ENCODE measurements around the gene SPTAN1.
"Not testable (repeated sequence)": the region's sequence is repeated elsewhere in the genome, so short reads cannot be mapped to it uniquely, and the experiment has no call there.

Gene SPTAN1

DNA sequence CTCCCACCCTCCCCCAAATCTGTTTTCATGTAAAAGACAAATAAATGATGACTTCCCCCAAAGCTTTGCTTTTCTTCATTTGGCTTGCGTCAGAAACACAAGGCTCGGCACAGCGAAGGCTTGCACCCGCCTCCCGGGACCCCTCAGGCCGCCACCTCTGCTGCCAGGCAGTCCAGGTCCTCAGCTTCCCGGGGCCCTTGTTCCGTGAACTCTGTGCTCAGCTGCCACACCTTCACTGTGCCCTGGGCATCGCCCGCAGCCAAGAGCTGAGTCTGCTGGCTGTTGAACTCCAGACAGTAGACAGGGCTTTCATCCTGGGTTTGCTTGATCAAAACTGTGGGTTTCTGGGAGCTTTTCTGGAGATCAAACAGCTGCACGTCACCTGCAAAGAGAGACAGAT lies 81.2 kb downstream of the SPTAN1 start:
- DNase-seq, result no peak

DNA sequence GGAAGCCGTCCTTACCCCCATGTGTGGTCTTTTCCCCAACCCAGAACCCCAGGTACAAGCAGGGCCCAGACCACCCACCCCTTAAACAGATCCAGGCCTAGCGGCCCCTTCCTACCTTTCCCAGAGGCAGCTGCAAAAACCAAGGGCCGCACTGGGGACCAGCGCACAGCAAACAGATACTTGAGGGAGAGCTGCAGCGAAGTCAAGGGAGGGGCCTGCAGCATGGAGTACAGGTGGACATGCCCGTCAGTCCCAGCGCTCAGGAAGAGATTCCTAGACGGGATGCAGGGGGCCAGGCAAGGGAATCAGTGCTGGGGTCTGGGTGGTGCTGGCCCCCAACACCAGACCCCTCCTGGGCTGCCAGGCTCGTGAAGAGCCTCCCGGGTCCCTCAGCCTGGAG lies 81.7 kb downstream of the SPTAN1 start:
- no peak for DNase-seq

DNA sequence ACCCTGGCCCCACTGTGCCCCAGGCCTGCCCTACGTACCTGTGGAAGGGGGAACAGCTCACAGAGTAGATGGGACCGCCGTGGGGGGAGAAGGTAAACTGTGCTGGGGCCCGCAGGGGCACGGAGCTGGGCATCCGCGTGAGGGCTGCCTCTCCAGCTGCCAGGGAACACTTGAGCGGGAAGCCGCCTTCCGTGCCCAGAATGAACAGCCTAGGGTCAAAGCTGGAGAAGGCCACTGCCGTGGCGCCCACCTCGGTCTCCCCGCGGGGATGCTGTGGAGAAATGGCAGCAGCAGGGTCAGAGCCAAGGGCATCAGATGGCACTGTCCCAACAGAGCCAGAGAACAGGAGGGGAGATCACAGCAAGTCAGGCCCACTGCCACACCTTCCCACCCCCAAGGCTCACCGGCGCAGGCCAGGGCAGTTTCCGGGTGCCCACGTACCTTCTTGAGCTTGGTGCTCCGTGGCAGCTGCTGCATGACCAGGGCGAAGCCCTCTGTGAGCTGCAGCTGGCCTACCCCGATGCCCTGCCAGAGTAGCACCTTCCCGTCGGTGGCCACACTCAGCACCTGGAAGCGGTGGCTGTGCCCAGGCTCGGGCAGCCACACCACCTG lies 82.4 kb downstream of the SPTAN1 start:
- no peak for DNase-seq

DNA sequence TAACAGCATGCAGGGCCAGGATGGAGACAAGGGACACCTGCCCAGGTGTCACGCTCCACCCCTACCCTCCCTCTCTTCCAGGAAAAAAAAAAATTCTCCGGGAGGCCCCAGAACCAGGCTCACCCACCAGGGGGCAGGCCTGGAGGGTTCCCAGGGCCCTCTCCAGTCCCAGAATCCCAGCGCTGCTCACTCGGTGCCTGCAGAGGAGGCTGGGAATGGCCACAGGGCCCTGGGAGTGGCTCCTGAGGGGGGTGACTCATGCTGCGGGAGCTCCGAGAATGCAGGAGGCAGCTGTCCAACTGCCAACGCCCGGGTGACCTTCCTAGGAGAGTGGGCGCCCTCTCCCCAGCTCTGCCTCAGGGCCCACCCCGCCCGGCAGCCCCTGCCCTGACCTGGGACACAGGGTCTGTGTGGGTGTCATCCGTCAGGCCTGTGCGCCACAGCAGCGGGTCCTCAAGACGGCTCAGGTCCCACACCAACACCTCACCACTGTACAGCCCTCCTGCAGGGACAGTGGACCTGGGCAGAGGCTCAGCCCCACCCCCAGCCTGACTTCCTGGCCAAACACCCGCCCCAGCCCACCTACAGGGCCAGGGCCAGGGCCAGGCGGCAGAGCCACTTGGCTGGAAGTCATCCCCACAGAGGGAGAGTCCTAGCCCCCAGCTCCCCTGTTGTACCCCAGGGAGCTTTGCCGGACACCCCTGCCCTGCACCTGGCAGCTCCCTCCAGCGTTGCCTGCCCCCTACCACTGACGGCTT lies 83.1 kb downstream of the SPTAN1 start:
- DNase-seq, result peak; percentile 81

DNA sequence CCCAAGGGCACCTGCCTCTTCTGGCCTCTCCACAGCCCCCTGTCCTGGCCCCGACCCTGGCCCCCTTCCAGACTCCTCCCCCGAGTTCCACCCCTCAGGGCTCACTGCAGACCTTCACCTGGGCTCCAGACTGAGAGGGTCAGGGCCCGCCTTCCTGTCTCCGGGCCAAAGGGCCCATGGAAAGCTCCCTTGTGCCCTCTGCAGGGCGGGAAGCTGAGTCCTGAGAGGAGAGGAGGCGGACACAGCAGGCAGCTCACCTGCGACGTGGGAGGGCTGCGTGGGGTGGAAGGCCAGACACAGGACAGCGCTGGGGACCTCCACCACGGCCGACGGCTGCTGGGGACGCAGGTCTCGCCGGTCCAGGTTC lies 83.6 kb downstream of the SPTAN1 start:
- DNase-seq, result no peak

- DNase-seq, result no peak
Measured at GRCh38 chr9:128636556-128637530, 84.5 kb downstream of the SPTAN1 start.

GRCh38 chr9:128637656-128638055 lies 85.3 kb downstream of the SPTAN1 start:
- peak; percentile 63 for DNase-seq

DNA sequence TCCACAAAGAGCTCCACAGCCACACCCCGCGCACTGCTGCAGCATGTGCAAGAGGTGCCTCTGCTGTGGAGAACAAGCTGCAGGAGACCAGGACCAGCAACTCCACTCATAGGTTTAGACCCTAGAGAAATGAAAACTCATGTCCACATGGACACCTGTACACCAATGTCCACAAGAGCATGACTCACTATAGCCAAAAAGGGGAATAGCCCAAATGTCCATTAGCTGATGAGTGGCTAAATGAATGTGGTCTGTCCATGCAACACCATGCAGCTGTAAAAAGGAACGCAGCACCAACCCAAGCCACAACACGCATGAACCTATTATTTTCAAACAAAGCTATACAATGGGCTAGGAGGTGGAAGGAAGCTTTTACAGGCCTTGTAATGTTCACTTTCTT lies 86.2 kb downstream of the SPTAN1 start:
- no peak for DNase-seq

- DNase-seq, result no peak
Measured at GRCh38 chr9:128640603-128641002, 88.2 kb downstream of the SPTAN1 start.

- DNase-seq, result no peak
Measured at GRCh38 chr9:128642675-128643245, 90.4 kb downstream of the SPTAN1 start.

- DNase-seq, result no peak
Measured at GRCh38 chr9:128643519-128644300, 91.3 kb downstream of the SPTAN1 start.

DNA sequence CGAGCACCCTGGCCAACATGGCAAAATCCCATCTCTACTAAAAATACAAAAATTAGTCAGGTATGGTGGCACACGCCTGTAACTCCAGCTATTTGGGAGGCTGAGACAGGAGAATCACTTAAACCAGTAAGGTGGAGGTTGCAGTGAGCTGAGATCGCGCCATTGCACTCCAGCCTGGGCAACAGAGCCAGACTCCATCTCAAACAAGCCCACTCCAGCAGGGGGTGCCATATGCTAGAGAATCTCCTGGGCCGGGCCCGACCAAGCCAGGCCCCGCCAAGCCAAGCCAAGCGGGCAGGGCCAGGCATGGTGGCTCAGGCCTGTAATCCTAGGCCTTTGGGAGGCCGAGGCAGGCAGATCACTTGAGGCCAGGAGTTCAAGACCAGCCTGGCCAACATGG lies 95.8 kb downstream of the SPTAN1 start:
- DNase-seq, result not testable (repeated sequence)

- no peak for DNase-seq
Measured at GRCh38 chr9:128651798-128652197, 99.4 kb downstream of the SPTAN1 start.

GRCh38 chr9:128653908-128654307 lies 101.5 kb downstream of the SPTAN1 start:
- DNase-seq, result no peak

DNA sequence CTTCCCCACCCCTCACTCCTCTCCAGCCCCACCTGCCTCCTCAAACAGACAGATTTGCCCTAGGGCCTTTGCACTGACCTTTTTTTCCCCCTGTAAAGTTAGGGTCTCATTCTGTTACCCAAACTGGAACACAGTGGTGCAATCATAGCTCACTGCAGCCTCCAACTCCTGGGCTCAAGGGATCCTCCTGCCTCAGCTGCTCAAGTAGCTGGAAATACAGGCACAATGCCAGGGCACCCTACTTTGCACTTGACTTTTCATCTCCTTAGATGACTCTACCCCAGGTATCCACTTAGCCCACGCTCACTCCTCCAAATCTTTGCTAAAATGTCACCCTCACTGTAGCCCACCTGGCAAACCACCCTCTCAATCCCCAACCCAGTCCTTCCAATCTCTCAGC lies 102.1 kb downstream of the SPTAN1 start:
- no peak for DNase-seq

- DNase-seq, result peak; percentile 96
Measured at GRCh38 chr9:128656416-128657343, 104.3 kb downstream of the SPTAN1 start, which contains the start of gene DYNC2I2. Gene DYNC2I2, minus strand, starts transcription at chr9:128656847. Its CDS starts 121 bp downstream, at chr9:128656726.

DNA sequence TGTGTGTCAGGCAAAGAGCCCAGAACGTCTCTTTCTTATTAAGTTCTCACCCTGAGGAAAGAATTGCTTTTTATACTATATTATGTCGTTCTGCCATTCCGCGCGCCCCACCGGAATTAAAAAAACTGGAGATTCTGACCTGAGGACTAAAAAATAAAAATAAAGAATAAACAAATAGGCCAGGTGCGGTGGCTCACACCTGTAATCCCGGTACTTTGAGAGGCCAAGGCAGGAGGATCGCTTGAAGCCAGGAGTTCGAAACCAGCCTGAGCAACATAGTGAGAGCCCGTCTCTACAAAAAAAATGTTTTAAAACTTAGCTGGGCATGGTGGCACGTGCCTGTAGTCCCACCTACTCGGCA lies 104.9 kb downstream of the SPTAN1 start:
- no peak for DNase-seq

GRCh38 chr9:128657796-128658195 lies 105.4 kb downstream of the SPTAN1 start:
- no peak for DNase-seq

GRCh38 chr9:128666481-128666941 lies 114.1 kb downstream of the SPTAN1 start:
- DNase-seq, result not testable (repeated sequence)

GRCh38 chr9:128669786-128670185 lies 117.4 kb downstream of the SPTAN1 start:
- no peak for DNase-seq

DNA sequence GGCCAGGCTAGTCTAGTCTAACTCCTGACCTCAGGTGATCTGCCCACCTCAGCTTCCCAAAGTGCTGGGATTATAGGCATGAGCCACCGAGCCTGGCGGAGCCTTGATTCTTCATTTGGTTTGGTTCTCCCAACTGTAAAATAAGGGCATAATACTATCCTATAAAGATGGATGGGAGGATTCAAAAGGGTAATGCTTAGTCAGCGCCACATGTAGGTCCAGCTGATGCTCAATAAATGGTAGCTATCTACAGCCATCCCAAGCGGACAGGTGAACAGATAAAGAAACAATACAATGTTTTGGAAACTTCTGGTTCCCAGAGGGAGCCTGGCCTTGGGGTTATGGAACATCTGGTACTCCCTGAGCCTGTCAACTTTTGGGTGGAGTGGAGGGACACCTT lies 123.0 kb downstream of the SPTAN1 start:
- DNase-seq, result no peak

Measured in left hindlimb (tissue), 1 donor.